Smooth muscle cell (in vitro differentiated cells): ENCODE results near the gene NHSL2. TPM values are rescaled to one million over a fixed set of nuclear protein-coding genes. Genes with fewer than 3 reads are reported as not detected.
"Not testable (repeated sequence)": the region's sequence is repeated elsewhere in the genome, so short reads cannot be mapped to it uniquely, and the experiment has no call there.

Experiments used
- DNase-seq: peaks from one replicate; lab custom pipeline; 2025; ENCODE audit not compliant: unreplicated experiment; lab: John Stamatoyannopoulos, UW
- H2AFZ ChIP-seq: fragments of 200-600 bp; sonication (generic); 2 replicates; pipeline ENCODE4 v1.6.0; 2016; ENCODE audit warnings: antibody characterized with exemption, low read depth, mild to moderate bottlenecking
- H3F3A ChIP-seq: fragments of 200-600 bp; sonication (generic); 2 replicates; pipeline ENCODE4 v1.6.0; 2017; ENCODE audit warnings: antibody characterized with exemption, low read depth
- H3K27ac ChIP-seq: fragments of 200-600 bp; sonication (generic); 2 replicates; pipeline ENCODE4 v1.5.1; 2016; ENCODE audit warnings: low read depth, mild to moderate bottlenecking
- H3K27me3 ChIP-seq: fragments of 200-600 bp; sonication (generic); 2 replicates; pipeline ENCODE4 v1.6.1; 2016; ENCODE audit warnings: low read depth, mild to moderate bottlenecking
- H3K36me3 ChIP-seq: fragments of 200-600 bp; sonication (generic); 2 replicates; pipeline ENCODE4 v1.5.1; 2016; ENCODE audit warnings: low read depth
- H3K4me1 ChIP-seq: fragments of 200-600 bp; sonication (generic); 2 replicates; pipeline ENCODE4 v1.5.1; 2016; ENCODE audit warnings: low read depth
- H3K4me2 ChIP-seq: fragments of 200-600 bp; sonication (generic); 2 replicates; pipeline ENCODE4 v1.6.0; 2016; ENCODE audit warnings: mild to moderate bottlenecking
- H3K4me3 ChIP-seq: fragments of 200-600 bp; sonication (generic); 2 replicates; pipeline ENCODE4 v1.5.1; 2016; ENCODE audit warnings: mild to moderate bottlenecking
- H3K79me2 ChIP-seq: fragments of 200-600 bp; sonication (generic); 2 replicates; pipeline ENCODE4 v1.6.0; 2016; ENCODE audit warnings: low read depth, mild to moderate bottlenecking
- H3K9ac ChIP-seq: fragments of 200-600 bp; sonication (generic); 2 replicates; pipeline ENCODE4 v1.6.0; 2016; ENCODE audit warnings: low read depth
- H3K9me3 ChIP-seq: fragments of 200-600 bp; sonication (generic); replicated peaks from 2 replicates; pipeline ENCODE4 v1.5.1; 2016; ENCODE audit warnings: low read depth
- H4K20me1 ChIP-seq: fragments of 200-600 bp; sonication (generic); 2 replicates; pipeline ENCODE4 v1.6.0; 2016; ENCODE audit warnings: low read depth
- WGBS: methylation state at CpG from one replicate; pipeline ENCODE4 v1.1.7; 2016; ENCODE audit warnings: low lambda C conversion rate; 5-methylcytosine and 5-hydroxymethylcytosine counted together
- polyA plus RNA-seq: library from polyadenylated mRNA; unstranded; fragments of >200 nt; fragmentation: Nextera tagmentation; extraction: Ambion mirVana; gene quantifications from 2 replicates; pipeline ENCODE4 v1.2.1, GENCODE V29; 2016
- total RNA-seq: library from RNA; depleted of rRNA; stranded (reverse); fragments of >200 nt; gene quantifications from 2 replicates; pipeline ENCODE4 v1.2.3, GENCODE V29; 2014
- TF ChIP-seq, protein P1 (sequence below): fragments of 200-600 bp; sonication (generic); IDR thresholded peaks from 2 replicates; pipeline ENCODE4 v1.5.1; 2017; ENCODE audit warnings: borderline replicate concordance, mild to moderate bottlenecking, antibody characterized with exemption; ENCODE audit not compliant: insufficient read depth, poor library complexity, severe bottlenecking

The NHSL2 gene
- total and polyA plus RNA-seq, 2 experiments from 2014 or later = 2.9 to 3.3 TPM

DNA sequence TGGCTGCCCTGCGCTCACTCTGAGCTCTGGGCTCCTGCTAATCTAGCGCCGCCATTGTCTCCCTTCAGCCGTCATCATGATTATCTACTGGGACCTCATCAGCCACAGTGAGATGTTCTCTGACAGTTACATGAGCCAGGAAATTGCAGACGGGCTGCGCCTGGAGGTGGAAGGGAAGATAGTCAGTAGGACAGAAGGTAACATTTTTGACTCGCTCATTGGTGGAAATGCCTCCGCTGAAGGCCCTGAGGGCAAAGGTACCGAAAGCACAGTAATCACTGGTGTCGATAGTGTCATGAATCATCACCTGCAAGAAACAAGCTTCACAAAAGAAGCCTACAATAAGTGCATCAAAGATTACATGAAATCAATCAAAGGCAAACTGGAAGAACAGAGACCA, 249.1 kb downstream of the NHSL2 start:
- Histone ChIP-seq H4K20me1 (no peaks in the 10 kb centered on the region), H3F3A (no peaks in the 10 kb centered on the region), H3K9me3 (no peaks in the 10 kb centered on the region), H3K36me3 (no peaks in the 10 kb centered on the region), H3K4me1 (no peaks in the 10 kb centered on the region), H3K79me2 (no peaks in the 10 kb centered on the region), H3K4me3 (no peak overlapping the region), H3K4me2 (no peak overlapping the region), H3K27me3 (no peaks in the 10 kb centered on the region), H3K9ac (no peak overlapping the region), H3K27ac (no peak overlapping the region), H2AFZ (no peak overlapping the region)
- TF ChIP-seq, protein P1, sequence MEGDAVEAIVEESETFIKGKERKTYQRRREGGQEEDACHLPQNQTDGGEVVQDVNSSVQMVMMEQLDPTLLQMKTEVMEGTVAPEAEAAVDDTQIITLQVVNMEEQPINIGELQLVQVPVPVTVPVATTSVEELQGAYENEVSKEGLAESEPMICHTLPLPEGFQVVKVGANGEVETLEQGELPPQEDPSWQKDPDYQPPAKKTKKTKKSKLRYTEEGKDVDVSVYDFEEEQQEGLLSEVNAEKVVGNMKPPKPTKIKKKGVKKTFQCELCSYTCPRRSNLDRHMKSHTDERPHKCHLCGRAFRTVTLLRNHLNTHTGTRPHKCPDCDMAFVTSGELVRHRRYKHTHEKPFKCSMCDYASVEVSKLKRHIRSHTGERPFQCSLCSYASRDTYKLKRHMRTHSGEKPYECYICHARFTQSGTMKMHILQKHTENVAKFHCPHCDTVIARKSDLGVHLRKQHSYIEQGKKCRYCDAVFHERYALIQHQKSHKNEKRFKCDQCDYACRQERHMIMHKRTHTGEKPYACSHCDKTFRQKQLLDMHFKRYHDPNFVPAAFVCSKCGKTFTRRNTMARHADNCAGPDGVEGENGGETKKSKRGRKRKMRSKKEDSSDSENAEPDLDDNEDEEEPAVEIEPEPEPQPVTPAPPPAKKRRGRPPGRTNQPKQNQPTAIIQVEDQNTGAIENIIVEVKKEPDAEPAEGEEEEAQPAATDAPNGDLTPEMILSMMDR = no peak
- WGBS = 77% methylated on average over 10 of the region's 10 CpGs
- no peak for DNase-seq

DNA sequence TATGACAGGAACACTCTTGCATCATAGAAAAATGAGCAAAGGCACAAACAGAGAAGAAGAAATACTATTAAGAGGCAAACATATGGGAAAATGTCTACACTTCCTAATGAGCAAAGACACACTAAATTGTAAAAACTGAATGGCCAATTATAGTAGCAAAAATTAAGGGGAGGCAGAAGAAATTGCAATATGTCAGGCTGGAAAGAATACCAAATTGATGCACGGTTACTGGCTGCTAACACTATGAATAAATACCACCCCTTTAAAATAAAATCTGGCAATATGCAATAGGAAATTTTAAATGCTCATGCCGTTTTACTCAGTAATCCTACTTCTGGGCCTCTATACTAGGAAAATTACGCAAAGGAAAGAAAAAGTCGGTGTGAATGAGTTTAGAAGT, 254.9 kb downstream of the NHSL2 start:
- no peaks in the 10 kb centered on the region for H3K4me1 ChIP-seq
- H3K9ac ChIP-seq = no peak overlapping the region
- H3K27me3 ChIP-seq = no peaks in the 10 kb centered on the region
- no peaks in the 10 kb centered on the region for H3K9me3 ChIP-seq
- no peaks in the 10 kb centered on the region for H4K20me1 ChIP-seq
- no peaks in the 10 kb centered on the region for H3F3A ChIP-seq
- 76% methylated on average over 4 of the region's 4 CpGs for whole genome bisulfite sequencing
- no peak for DNase-seq
- no peak overlapping the region for H2AFZ ChIP-seq
- H3K27ac ChIP-seq = no peak overlapping the region
- no peak overlapping the region for H3K4me2 ChIP-seq
- H3K79me2 ChIP-seq = no peaks in the 10 kb centered on the region
- no peaks in the 10 kb centered on the region for H3K36me3 ChIP-seq
- TF ChIP-seq, protein P1 = no peak
- H3K4me3 ChIP-seq = no peak overlapping the region

DNA sequence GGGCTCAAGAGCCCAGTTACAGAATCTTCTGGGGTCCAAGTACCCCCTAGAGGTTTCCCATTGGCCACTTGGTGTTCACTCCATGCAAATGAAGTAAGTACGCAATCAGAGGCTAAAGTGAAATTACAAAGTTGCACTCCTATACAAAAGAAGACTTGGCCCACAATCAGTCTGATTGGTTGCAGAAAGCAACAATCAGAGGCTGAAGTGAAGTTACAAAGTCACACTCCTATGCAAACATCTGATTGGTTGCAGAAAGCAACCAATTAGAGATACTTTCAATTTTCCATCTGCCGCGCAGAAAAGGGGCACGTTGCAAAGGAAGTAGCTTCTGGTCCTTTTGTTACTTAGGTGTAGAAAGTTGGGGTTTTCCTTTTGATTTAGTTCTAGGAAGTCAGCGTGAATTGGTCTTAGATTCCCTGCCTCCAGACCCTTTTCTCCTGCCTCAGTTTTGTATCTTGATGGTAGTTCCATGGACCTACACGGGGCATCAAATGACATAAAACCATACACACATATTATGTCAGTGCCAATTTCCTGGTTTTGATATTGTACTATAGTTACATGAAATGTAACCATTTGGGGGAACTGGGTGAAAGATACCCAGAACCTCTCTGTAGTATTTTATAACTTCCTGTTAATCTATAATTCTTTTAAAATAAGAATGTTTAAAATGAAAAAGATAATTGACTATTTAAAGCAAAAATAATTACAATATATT, 258.5 kb downstream of the NHSL2 start:
- H4K20me1 ChIP-seq = no peaks in the 10 kb centered on the region
- TF ChIP-seq, protein P1 = no peak
- no peak overlapping the region for H3K4me2 ChIP-seq
- no peaks in the 10 kb centered on the region for H3K9me3 ChIP-seq
- H3K79me2 ChIP-seq = no peaks in the 10 kb centered on the region
- no peaks in the 10 kb centered on the region for H3K4me1 ChIP-seq
- no peak for DNase-seq
- no peak overlapping the region for H3K27ac ChIP-seq
- no peaks in the 10 kb centered on the region for H3F3A ChIP-seq
- 78% methylated on average over 6 of the region's 6 CpGs for WGBS
- no peaks in the 10 kb centered on the region for H3K27me3 ChIP-seq
- no peak overlapping the region for H2AFZ ChIP-seq
- no peak overlapping the region for H3K4me3 ChIP-seq
- H3K9ac ChIP-seq = no peak overlapping the region
- no peaks in the 10 kb centered on the region for H3K36me3 ChIP-seq

DNA sequence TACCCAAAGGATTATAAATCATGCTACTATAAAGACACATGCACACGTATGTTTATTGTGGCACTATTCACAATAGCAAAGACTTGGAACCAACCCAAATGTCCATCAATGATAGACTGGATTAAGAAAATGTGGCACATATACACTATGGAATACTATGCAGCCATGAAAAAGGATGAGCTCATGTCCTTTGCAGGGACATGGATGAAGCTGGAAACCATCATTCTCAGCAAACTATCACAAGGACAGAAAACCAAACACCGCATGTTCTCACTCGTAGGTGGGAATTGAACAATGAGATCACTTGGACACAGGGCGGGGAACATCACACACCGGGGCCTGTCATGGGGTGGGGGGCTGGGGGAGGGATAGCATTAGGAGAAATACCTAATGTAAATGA, 265.6 kb downstream of the NHSL2 start:
- not testable (repeated sequence) for H3K9me3 ChIP-seq, H3K4me3 ChIP-seq, H3K4me2 ChIP-seq, H3K27me3 ChIP-seq, H3K9ac ChIP-seq, H3K27ac ChIP-seq, H3K79me2 ChIP-seq, H2AFZ ChIP-seq, H3K4me1 ChIP-seq, H3F3A ChIP-seq, H4K20me1 ChIP-seq, DNase-seq, H3K36me3 ChIP-seq
- 92% methylated on average over 5 of the region's 5 CpGs for whole genome bisulfite sequencing
